GM18502 (cell line): ENCODE measurements around the gene ACSS3.

Source experiments
- ATAC-seq: cut with Tn5 transposase; IDR thresholded peaks from one replicate; pipeline ENCODE4 v1.9.1; 2021; ENCODE audit warnings: mild to moderate bottlenecking; ENCODE audit not compliant: unreplicated experiment, poor library complexity

The ACSS3 gene

GRCh38 chr12:81274637-81275529 is 197.0 kb downstream of the ACSS3 start:
- no peak for ATAC-seq

- no peak for ATAC-seq
Observed at GRCh38 chr12:81284137-81284536, 206.3 kb downstream of the ACSS3 start.

- no peak for ATAC-seq
Observed at GRCh38 chr12:81288651-81289050, 210.8 kb downstream of the ACSS3 start.

GRCh38 chr12:81294325-81295190 is 216.7 kb downstream of the ACSS3 start:
- no peak for ATAC-seq

- no peak for ATAC-seq
Observed at GRCh38 chr12:81295251-81295650, 217.4 kb downstream of the ACSS3 start.

- ATAC-seq = no peak
Observed at GRCh38 chr12:81296556-81297305, 218.9 kb downstream of the ACSS3 start.

GRCh38 chr12:81297601-81298000 is 219.7 kb downstream of the ACSS3 start:
- no peak for ATAC-seq

GRCh38 chr12:81300454-81300853 is 222.6 kb downstream of the ACSS3 start:
- ATAC-seq = no peak

- no peak for ATAC-seq
Observed at GRCh38 chr12:81303935-81304334, 226.1 kb downstream of the ACSS3 start.
